HEK293T (cell line): Measurements from ENCODE around the gene NDUFS7.

Experiments
- ARNT ChIP-seq: fragments of 450-650 bp; IDR thresholded peaks from 2 replicates; pipeline ENCODE4 v1.6.1; 2017; ENCODE audit warnings: mild to moderate bottlenecking
- BHLHE40 ChIP-seq: fragments of 450-650 bp; IDR thresholded peaks from 2 replicates; pipeline ENCODE4 v1.6.1; 2016; ENCODE audit warnings: mild to moderate bottlenecking, moderate library complexity, borderline replicate concordance
- FOXM1 ChIP-seq: fragments of 450-650 bp; IDR thresholded peaks from 2 replicates; pipeline ENCODE4 v1.6.1; 2017; ENCODE audit warnings: mild to moderate bottlenecking, borderline replicate concordance
- HDGF ChIP-seq: fragments of 450-650 bp; IDR thresholded peaks from 2 replicates; pipeline ENCODE4 v1.6.1; 2017; ENCODE audit warnings: antibody characterized with exemption, borderline replicate concordance
- LEF1 ChIP-seq: fragments of 450-650 bp; IDR thresholded peaks from 2 replicates; pipeline ENCODE4 v1.6.1; 2017; ENCODE audit warnings: mild to moderate bottlenecking, borderline replicate concordance
- SP1 ChIP-seq: fragments of 450-650 bp; IDR thresholded peaks from 2 replicates; pipeline ENCODE4 v1.6.1; 2017
- SUZ12 ChIP-seq: fragments of 450-650 bp; IDR thresholded peaks from 2 replicates; pipeline ENCODE4 v1.6.1; 2016; ENCODE audit warnings: mild to moderate bottlenecking
- TARDBP ChIP-seq: fragments of 450-650 bp; IDR thresholded peaks from 2 replicates; pipeline ENCODE4 v1.6.1; 2016

GRCh38 chr19:1409204-1410005, 25.7 kb downstream of the NDUFS7 start:
- no peak for TF ChIP-seq ARNT
- no peak for TF ChIP-seq LEF1
- no peak for TF ChIP-seq SUZ12
- no peak for TF ChIP-seq TARDBP
- no peak for TF ChIP-seq SP1
- no peak for TF ChIP-seq BHLHE40
- TF ChIP-seq HDGF: no peak
- TF ChIP-seq FOXM1: no peak
